HEK293 (cell line): ENCODE results near the gene MAGI1.

Source experiments
- CTCF ChIP-seq: fragments of 450-650 bp; formaldehyde crosslinking; IDR thresholded peaks from 2 replicates; pipeline ENCODE4 v1.5.1; 2016; ENCODE audit warnings: missing biosample characterization, missing genetic modification characterization
- YY1 ChIP-seq: fragments of 450-650 bp; formaldehyde crosslinking; IDR thresholded peaks from 2 replicates; pipeline ENCODE4 v1.5.1; 2018; ENCODE audit warnings: missing biosample characterization, missing genetic modification characterization
- ZBTB6 ChIP-seq: fragments of 450-650 bp; formaldehyde crosslinking; IDR thresholded peaks from 2 replicates; pipeline ENCODE4 v1.5.1; 2017; ENCODE audit warnings: missing biosample characterization, missing genetic modification characterization
- ZNF121 ChIP-seq: fragments of 450-650 bp; formaldehyde crosslinking; IDR thresholded peaks from 2 replicates; pipeline ENCODE4 v1.5.1; 2016; ENCODE audit warnings: missing biosample characterization, missing genetic modification characterization

GRCh38 chr3:65777050-65777449, 261.7 kb downstream of the MAGI1 start:
- no peak for TF ChIP-seq CTCF (tag by site-specific recombination)
- no peak for TF ChIP-seq ZBTB6
- no peak for TF ChIP-seq ZNF121 (tag by site-specific recombination)
- TF ChIP-seq YY1 = no peak
